Effector CD4-positive, alpha-beta T cell (primary cell): ENCODE data around the gene OSGIN1.
A peak's percentile ranks its signal among the peaks of the same experiment; 100 is the strongest.
"Not testable (repeated sequence)": the region's sequence is repeated elsewhere in the genome, so short reads cannot be mapped to it uniquely, and the experiment has no call there.

ENCODE experiments used
- DNase-seq: peaks from one replicate; pipeline ENCODE4 v3.0.0-alpha.2; 2020

Gene OSGIN1

GRCh38 chr16:83942074-83942473 is 11.0 kb upstream of the OSGIN1 start:
- no peak for DNase-seq

- no peak for DNase-seq
Measured at GRCh38 chr16:83942815-83943515, 10.1 kb upstream of the OSGIN1 start.

GRCh38 chr16:83943516-83944050 is 9.5 kb upstream of the OSGIN1 start:
- no peak for DNase-seq

GRCh38 chr16:83945587-83945986 is 7.5 kb upstream of the OSGIN1 start:
- no peak for DNase-seq

GRCh38 chr16:83946154-83946780 is 6.8 kb upstream of the OSGIN1 start:
- no peak for DNase-seq

- no peak for DNase-seq
Measured at GRCh38 chr16:83946781-83947566, 6.1 kb upstream of the OSGIN1 start.

- no peak for DNase-seq
Measured at GRCh38 chr16:83947642-83948234, 5.3 kb upstream of the OSGIN1 start.

GRCh38 chr16:83948914-83949723 is 3.9 kb upstream of the OSGIN1 start:
- no peak for DNase-seq

GRCh38 chr16:83949724-83950001 is 3.4 kb upstream of the OSGIN1 start:
- DNase-seq, result no peak

GRCh38 chr16:83950862-83951399 is 2.1 kb upstream of the OSGIN1 start:
- DNase-seq, result not testable (repeated sequence)

GRCh38 chr16:83951544-83951943 is 1.5 kb upstream of the OSGIN1 start:
- no peak for DNase-seq

- DNase-seq, result no peak
Measured at GRCh38 chr16:83952587-83952939, 477 bp upstream of the OSGIN1 start.

- no peak for DNase-seq
Measured at GRCh38 chr16:83953796-83954576, 946 bp downstream of the OSGIN1 start.

GRCh38 chr16:83954577-83955016 is 1.6 kb downstream of the OSGIN1 start:
- no peak for DNase-seq

GRCh38 chr16:83955218-83956130 is 2.4 kb downstream of the OSGIN1 start:
- DNase-seq, result no peak

- peak; percentile 47 for DNase-seq
Measured at GRCh38 chr16:83956336-83957289, 3.6 kb downstream of the OSGIN1 start.

- no peak for DNase-seq
Measured at GRCh38 chr16:83957296-83957855, 4.3 kb downstream of the OSGIN1 start.

- DNase-seq, result no peak
Measured at GRCh38 chr16:83958137-83958845, 5.3 kb downstream of the OSGIN1 start.
